ENCODE measurements around the gene VDR. TPM values are rescaled to one million over a fixed set of nuclear protein-coding genes. Genes with fewer than 3 reads are reported as not detected.
A peak's percentile ranks its signal among the peaks of the same experiment; 100 is the strongest.

Gene VDR
- total and polyA plus RNA-seq, 4 experiments from 2014 or later, result 0.37 to 3.2 (median 1.0) TPM

GRCh38 chr12:47850153-47851084 is 54.4 kb downstream of the VDR start:
- intact Hi-C loops (cut with micrococcal nuclease), result no loop called here
- H3K4me1 ChIP-seq (ENCODE audit: insufficient read depth, low read length), result no peaks in the 10 kb centered on the region
- Mint-ChIP-seq H3K4me3 (no peak overlapping the region), H3K27me3 (peaks cover 0 to 1% of the 10 kb centered on the region in 2 donors), H3K9me3 (no peaks in the 10 kb centered on the region), H3K27ac (no peak overlapping the region), H3K36me3 (no peaks in the 10 kb centered on the region), H3K4me1 (no peaks in the 10 kb centered on the region)
- no peak for DNase-seq
- ChIA-PET POLR2A (ENCODE audit: partially characterized antibody) (no interaction called here), CTCF (ENCODE audit: partially characterized antibody) (interaction anchor here (0.6 to 1.7 kb wide), 4 partner anchors 12 to 108 kb away, joined by 3 to 7 read pairs (median 3); no protein-coding TSS in a partner anchor)
- no peaks in the 10 kb centered on the region for H3K36me3 ChIP-seq (ENCODE audit: insufficient read depth, low read length)
- H3K27ac ChIP-seq (ENCODE audit: low read depth, low read length), result no peak overlapping the region
- no peaks in the 10 kb centered on the region for H3K9me3 ChIP-seq (ENCODE audit: control insufficient read depth in 1 of 2, low read length in 2 of 2)
- no peaks in the 10 kb centered on the region for H3K27me3 ChIP-seq (ENCODE audit: insufficient read depth, low read length)
- H3K4me3 ChIP-seq (ENCODE audit: low read length in 2 of 2), result no peak overlapping the region

DNA sequence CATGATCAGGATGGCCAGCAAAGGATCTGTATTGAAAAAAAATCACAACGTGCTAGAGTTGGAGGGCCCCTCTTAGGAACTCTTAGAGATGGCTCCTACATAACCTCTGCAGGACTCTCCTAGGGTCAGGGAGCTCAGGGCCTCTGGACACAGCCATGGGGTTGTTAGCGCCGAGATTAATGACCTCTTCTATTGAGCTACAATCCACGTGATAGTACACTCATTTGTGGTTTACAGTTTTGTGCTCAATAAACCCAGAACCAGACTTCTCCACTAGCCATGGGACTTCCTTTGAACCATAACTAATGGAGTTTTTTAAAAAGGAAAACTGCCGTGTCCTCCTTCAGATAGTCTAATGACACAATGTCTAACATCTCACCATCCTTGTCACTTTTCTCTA is 55.5 kb downstream of the VDR start:
- Histone ChIP-seq H3K9me3 (ENCODE audit: control insufficient read depth in 1 of 2, low read length in 2 of 2) (no peaks in the 10 kb centered on the region), H3K4me1 (ENCODE audit: insufficient read depth, low read length) (no peaks in the 10 kb centered on the region), H3K27me3 (ENCODE audit: insufficient read depth, low read length) (no peaks in the 10 kb centered on the region), H3K4me3 (ENCODE audit: low read length in 2 of 2) (no peak overlapping the region), H3K27ac (ENCODE audit: low read depth, low read length) (no peak overlapping the region), H3K36me3 (ENCODE audit: insufficient read depth, low read length) (no peaks in the 10 kb centered on the region)
- POLR2A ChIA-PET (ENCODE audit: partially characterized antibody), result no interaction called here
- H3K4me3 Mint-ChIP-seq, result no peak overlapping the region
- H3K27ac Mint-ChIP-seq, result no peak overlapping the region
- H3K27me3 Mint-ChIP-seq, result peaks cover 0 to 1% of the 10 kb centered on the region in 2 donors
- H3K9me3 Mint-ChIP-seq, result no peaks in the 10 kb centered on the region
- no peaks in the 10 kb centered on the region for H3K36me3 Mint-ChIP-seq
- CTCF ChIA-PET (ENCODE audit: partially characterized antibody), result interaction anchor here (4.1 kb wide), 1 partner anchor 11 kb away, joined by 20 read pairs; no protein-coding TSS in a partner anchor
- intact Hi-C loops (cut with micrococcal nuclease), result no loop called here
- no peaks in the 10 kb centered on the region for H3K4me1 Mint-ChIP-seq
- DNase-seq, result no peak

- Mint-ChIP-seq H3K27me3 (peaks cover 0 to 1% of the 10 kb centered on the region in 2 donors), H3K4me3 (no peak overlapping the region), H3K27ac (no peak overlapping the region), H3K9me3 (no peaks in the 10 kb centered on the region), H3K4me1 (no peaks in the 10 kb centered on the region), H3K36me3 (no peaks in the 10 kb centered on the region)
- Histone ChIP-seq H3K36me3 (ENCODE audit: insufficient read depth, low read length) (no peaks in the 10 kb centered on the region), H3K4me3 (ENCODE audit: low read length in 2 of 2) (no peak overlapping the region), H3K27me3 (ENCODE audit: insufficient read depth, low read length) (no peaks in the 10 kb centered on the region), H3K9me3 (ENCODE audit: control insufficient read depth in 1 of 2, low read length in 2 of 2) (no peaks in the 10 kb centered on the region), H3K4me1 (ENCODE audit: insufficient read depth, low read length) (no peaks in the 10 kb centered on the region), H3K27ac (ENCODE audit: low read depth, low read length) (no peak overlapping the region)
- intact Hi-C loops (cut with micrococcal nuclease), result no loop called here
- CTCF ChIA-PET (ENCODE audit: partially characterized antibody), result interaction anchor here (4.1 kb wide), 1 partner anchor 11 kb away, joined by 20 read pairs; no protein-coding TSS in a partner anchor
- no peak for DNase-seq
- POLR2A ChIA-PET (ENCODE audit: partially characterized antibody), result no interaction called here
Measured at GRCh38 chr12:47848853-47849252, 55.9 kb downstream of the VDR start.

GRCh38 chr12:47846294-47846996 is 58.3 kb downstream of the VDR start:
- CTCF ChIA-PET (ENCODE audit: partially characterized antibody), result interaction anchor here (0.9 to 21.7 kb wide), 8 partner anchors 9 to 131 kb away, joined by 3 to 484 read pairs (median 4); partner anchors contain the start of gene SLC48A1
- no peaks in the 10 kb centered on the region for H3K36me3 ChIP-seq (ENCODE audit: insufficient read depth, low read length)
- no peaks in the 10 kb centered on the region for H3K27me3 ChIP-seq (ENCODE audit: insufficient read depth, low read length)
- no peaks in the 10 kb centered on the region for H3K4me1 ChIP-seq (ENCODE audit: insufficient read depth, low read length)
- H3K4me3 ChIP-seq (ENCODE audit: low read length in 2 of 2), result no peak overlapping the region
- Mint-ChIP-seq H3K9me3 (no peaks in the 10 kb centered on the region), H3K4me3 (no peak overlapping the region), H3K27ac (peak overlapping the region in 1 of 7 donors; percentile 32), H3K36me3 (no peaks in the 10 kb centered on the region), H3K4me1 (no peaks in the 10 kb centered on the region), H3K27me3 (peaks cover 0 to 1% of the 10 kb centered on the region in 2 donors)
- intact Hi-C loops (cut with micrococcal nuclease), result no loop called here
- POLR2A ChIA-PET (ENCODE audit: partially characterized antibody), result interaction anchor here (1.5 kb wide), 1 partner anchor 9 kb away, joined by 3 read pairs; no protein-coding TSS in a partner anchor
- no peak for DNase-seq
- no peak overlapping the region for H3K27ac ChIP-seq (ENCODE audit: low read depth, low read length)
- no peaks in the 10 kb centered on the region for H3K9me3 ChIP-seq (ENCODE audit: control insufficient read depth in 1 of 2, low read length in 2 of 2)

DNA sequence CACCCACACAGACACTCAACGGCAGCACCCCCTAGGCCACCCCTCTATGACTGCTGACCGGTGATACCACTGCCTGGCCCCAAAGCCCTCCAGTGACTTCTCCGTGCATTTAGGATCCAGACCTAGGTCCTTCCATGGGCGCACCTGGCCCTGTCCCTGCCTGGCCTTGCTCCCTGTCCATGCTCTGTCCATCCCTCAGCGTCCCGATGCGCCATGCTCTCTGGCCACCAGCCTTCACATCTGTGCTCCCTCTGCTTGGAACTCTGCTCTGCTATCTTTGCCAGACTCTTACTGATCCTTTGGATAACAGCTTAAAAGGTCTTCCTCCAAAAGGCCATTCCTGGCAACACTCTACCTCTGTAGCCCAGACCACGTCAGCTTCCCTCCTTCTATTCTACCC is 59.7 kb downstream of the VDR start:
- no peaks in the 10 kb centered on the region for H3K9me3 ChIP-seq (ENCODE audit: control insufficient read depth in 1 of 2, low read length in 2 of 2)
- H3K4me3 ChIP-seq (ENCODE audit: low read length in 2 of 2), result no peak overlapping the region
- H3K27me3 ChIP-seq (ENCODE audit: insufficient read depth, low read length), result no peaks in the 10 kb centered on the region
- peaks cover 0 to 1% of the 10 kb centered on the region in 2 donors for H3K27me3 Mint-ChIP-seq
- ChIA-PET CTCF (ENCODE audit: partially characterized antibody) (interaction anchor here (0.5 to 22.4 kb wide), 4 partner anchors 39 to 132 kb away, joined by 3 to 568 read pairs (median 244); partner anchors contain the start of gene SLC48A1), POLR2A (ENCODE audit: partially characterized antibody) (interaction anchor here (1.5 kb wide), 1 partner anchor 32 kb away, joined by 3 read pairs; no protein-coding TSS in a partner anchor)
- no peaks in the 10 kb centered on the region for H3K36me3 ChIP-seq (ENCODE audit: insufficient read depth, low read length)
- H3K4me3 Mint-ChIP-seq, result no peak overlapping the region
- no peaks in the 10 kb centered on the region for H3K4me1 Mint-ChIP-seq
- no peak for DNase-seq
- intact Hi-C loops (cut with micrococcal nuclease), result no loop called here
- no peaks in the 10 kb centered on the region for H3K9me3 Mint-ChIP-seq
- no peak overlapping the region for H3K27ac Mint-ChIP-seq
- no peak overlapping the region for H3K27ac ChIP-seq (ENCODE audit: low read depth, low read length)
- no peaks in the 10 kb centered on the region for H3K4me1 ChIP-seq (ENCODE audit: insufficient read depth, low read length)
- H3K36me3 Mint-ChIP-seq, result no peaks in the 10 kb centered on the region

- Histone ChIP-seq H3K4me3 (ENCODE audit: low read length in 2 of 2) (no peak overlapping the region), H3K36me3 (ENCODE audit: insufficient read depth, low read length) (no peaks in the 10 kb centered on the region), H3K4me1 (ENCODE audit: insufficient read depth, low read length) (no peaks in the 10 kb centered on the region), H3K27me3 (ENCODE audit: insufficient read depth, low read length) (no peaks in the 10 kb centered on the region), H3K9me3 (ENCODE audit: control insufficient read depth in 1 of 2, low read length in 2 of 2) (no peaks in the 10 kb centered on the region), H3K27ac (ENCODE audit: low read depth, low read length) (no peak overlapping the region)
- H3K36me3 Mint-ChIP-seq, result no peaks in the 10 kb centered on the region
- intact Hi-C loops (cut with micrococcal nuclease), result no loop called here
- ChIA-PET POLR2A (ENCODE audit: partially characterized antibody) (interaction anchor here (1.5 kb wide), 1 partner anchor 31 kb away, joined by 3 read pairs; no protein-coding TSS in a partner anchor), CTCF (ENCODE audit: partially characterized antibody) (interaction anchor here (0.7 to 22.4 kb wide), 5 partner anchors 10 to 104 kb away, joined by 3 to 568 read pairs (median 484); partner anchors contain the start of gene SLC48A1)
- H3K4me1 Mint-ChIP-seq, result no peaks in the 10 kb centered on the region
- no peak overlapping the region for H3K27ac Mint-ChIP-seq
- H3K4me3 Mint-ChIP-seq, result no peak overlapping the region
- H3K27me3 Mint-ChIP-seq, result peaks cover 0 to 1% of the 10 kb centered on the region in 2 donors
- H3K9me3 Mint-ChIP-seq, result no peaks in the 10 kb centered on the region
- no peak for DNase-seq
Measured at GRCh38 chr12:47844264-47845019, 60.4 kb downstream of the VDR start.

All from CD4-positive, alpha-beta memory T cell (primary cell).